SU-DHL-6 (cell line): ENCODE results near the gene CLCN6.

Experiments used
- CTCF ChIP-seq: fragments of 200-600 bp; sonication (generic); IDR thresholded peaks from one replicate; pipeline ENCODE4 v1.5.1; 2017; ENCODE audit warnings: antibody characterized with exemption, mild to moderate bottlenecking, low read length, moderate library complexity; ENCODE audit not compliant: insufficient read depth, poor library complexity, severe bottlenecking
- EZH2phosphoT487 ChIP-seq: fragments of 200-600 bp; sonication (generic), shearing (Covaris generic); conservative IDR thresholded peaks from 2 replicates; pipeline ENCODE4 v1.6.1; 2018; ENCODE audit warnings: mild to moderate bottlenecking, antibody characterized with exemption, low read length, moderate library complexity, mixed read lengths

- TF ChIP-seq CTCF (no peak), EZH2phosphoT487 (no peak)
Observed at GRCh38 chr1:11807133-11807532, 1.1 kb downstream of the CLCN6 start.
